GM10847 (cell line): Measurements from ENCODE around the gene EBI3.

Experiments used
- POLR2A ChIP-seq: IDR thresholded peaks from 2 replicates; pipeline ENCODE4 v1.6.1; 2011; ENCODE audit not compliant: insufficient read length; ENCODE audit errors: extremely low read depth

Gene EBI3

GRCh38 chr19:4225885-4226284 lies 3.4 kb upstream of the EBI3 start:
- TF ChIP-seq POLR2A, result no peak

GRCh38 chr19:4227771-4228170 lies 1.6 kb upstream of the EBI3 start:
- TF ChIP-seq POLR2A, result no peak

GRCh38 chr19:4228765-4229178 lies 551 bp upstream of the EBI3 start:
- TF ChIP-seq POLR2A, result no peak

- no peak for TF ChIP-seq POLR2A
Observed at GRCh38 chr19:4232614-4233281, 3.4 kb downstream of the EBI3 start.

GRCh38 chr19:4233282-4233853 lies 4.0 kb downstream of the EBI3 start:
- no peak for TF ChIP-seq POLR2A

- no peak for TF ChIP-seq POLR2A
Observed at GRCh38 chr19:4234142-4234861, 5.0 kb downstream of the EBI3 start.

GRCh38 chr19:4234862-4235201 lies 5.5 kb downstream of the EBI3 start:
- TF ChIP-seq POLR2A, result no peak

GRCh38 chr19:4238831-4239230 lies 9.5 kb downstream of the EBI3 start:
- TF ChIP-seq POLR2A, result no peak

- no peak for TF ChIP-seq POLR2A
Observed at GRCh38 chr19:4241824-4242430, 12.6 kb downstream of the EBI3 start.

GRCh38 chr19:4246767-4247593 lies 17.7 kb downstream of the EBI3 start, which contains the start of gene YJU2:
TSS of gene YJU2 (plus strand) at chr19:4247080. CDS start at chr19:4247147, 67 bp downstream.
- TF ChIP-seq POLR2A, result peak; percentile 33

GRCh38 chr19:4256563-4256962 lies 27.2 kb downstream of the EBI3 start:
- TF ChIP-seq POLR2A, result no peak

- TF ChIP-seq POLR2A, result no peak
Observed at GRCh38 chr19:4257025-4257424, 27.7 kb downstream of the EBI3 start.

- no peak for TF ChIP-seq POLR2A
Observed at GRCh38 chr19:4258181-4258580, 28.9 kb downstream of the EBI3 start.

- TF ChIP-seq POLR2A, result no peak
Observed at GRCh38 chr19:4260613-4261191, 31.4 kb downstream of the EBI3 start.

- TF ChIP-seq POLR2A, result no peak
Observed at GRCh38 chr19:4264812-4265211, 35.5 kb downstream of the EBI3 start.

GRCh38 chr19:4266253-4267000 lies 37.1 kb downstream of the EBI3 start:
- no peak for TF ChIP-seq POLR2A
